Keratinocyte (primary cell): Measurements from ENCODE around the gene SDC1. TPM values are rescaled to one million over a fixed set of nuclear protein-coding genes. Genes with fewer than 3 reads are reported as not detected.
A peak's percentile ranks its signal among the peaks of the same experiment; 100 is the strongest.

ENCODE experiments used
- DNase-seq: peaks from one replicate; pipeline ENCODE4 v3.0.0-alpha.2; 2011; ENCODE audit warnings: low read depth, missing footprints, low spot score
- FAIRE-seq: peaks from 2 replicates; lab custom pipeline; 2011; peaks lifted over from hg19 to GRCh38; lab: Jason Lieb, UNC
- H2AFZ ChIP-seq: 2 replicates; pipeline ENCODE4 v1.6.0; 2012; ENCODE audit warnings: low read length, control low read depth, inconsistent platforms; ENCODE audit not compliant: control insufficient read depth
- H3K27ac ChIP-seq: 2 replicates; pipeline ENCODE4 v1.5.1; 2011; ENCODE audit warnings: low read length; ENCODE audit not compliant: control insufficient read depth, insufficient read depth
- H3K27me3 ChIP-seq: 3 replicates; pipeline ENCODE4 v1.6.0; 2011; ENCODE audit warnings: low read length; ENCODE audit not compliant: control insufficient read depth, insufficient read depth; ENCODE audit errors: extremely low read depth
- H3K36me3 ChIP-seq, 2 experiments: 2 replicates in 1 of 2; 3 replicates in 1 of 2; pipeline ENCODE4 v1.5.1; 2011; ENCODE audit warnings: low read length in 2 of 2, mild to moderate bottlenecking in 1 of 2; ENCODE audit not compliant: control insufficient read depth in 2 of 2, insufficient read depth in 2 of 2; ENCODE audit errors: extremely low read depth in 1 of 2
- H3K4me1 ChIP-seq: 3 replicates; pipeline ENCODE4 v1.5.1; 2011; ENCODE audit warnings: low read length; ENCODE audit not compliant: control insufficient read depth, insufficient read depth; ENCODE audit errors: extremely low read depth
- H3K4me2 ChIP-seq: 3 replicates; pipeline ENCODE4 v1.6.0; 2011; ENCODE audit warnings: low read depth, low read length; ENCODE audit not compliant: control insufficient read depth, insufficient read depth; ENCODE audit errors: extremely low read depth
- H3K4me3 ChIP-seq, 3 experiments: fragments of 200-600 bp in 1 of 3; sonication (generic) in 1 of 3; 2 replicates in 2 of 3; 3 replicates in 1 of 3; pipeline ENCODE4 v1.5.1; 2011 to 2016; ENCODE audit warnings: low read length in 3 of 3, mild to moderate bottlenecking in 3 of 3, control low read depth in 2 of 3, inconsistent platforms in 1 of 3, low read depth in 1 of 3, mixed read lengths in 1 of 3, mixed run types in 1 of 3, moderate library complexity in 1 of 3; ENCODE audit not compliant: control insufficient read depth in 2 of 3, insufficient read depth in 2 of 3; ENCODE audit errors: extremely low read depth in 1 of 3
- H3K79me2 ChIP-seq: 2 replicates; pipeline ENCODE4 v1.6.0; 2012; ENCODE audit warnings: low read length; ENCODE audit not compliant: control insufficient read depth, insufficient read depth
- H3K9ac ChIP-seq: 3 replicates; pipeline ENCODE4 v1.6.0; 2011; ENCODE audit warnings: low read length; ENCODE audit not compliant: control insufficient read depth, insufficient read depth; ENCODE audit errors: extremely low read depth
- H3K9me1 ChIP-seq: 3 replicates; pipeline ENCODE4 v1.6.0; 2011; ENCODE audit warnings: low read length; ENCODE audit not compliant: control insufficient read depth, insufficient read depth; ENCODE audit errors: extremely low read depth
- H3K9me3 ChIP-seq: 2 replicates; pipeline ENCODE4 v1.5.1; 2012; ENCODE audit warnings: low read depth, low read length; ENCODE audit not compliant: control insufficient read depth
- H4K20me1 ChIP-seq: 3 replicates; pipeline ENCODE4 v1.6.0; 2011; ENCODE audit warnings: low read length; ENCODE audit not compliant: control insufficient read depth, insufficient read depth; ENCODE audit errors: extremely low read depth
- CTCF ChIP-seq, 3 experiments: IDR thresholded peaks in 1 of 3; conservative IDR thresholded peaks in 1 of 3; optimal IDR thresholded peaks in 1 of 3; 2 replicates in 2 of 3; 3 replicates in 1 of 3; pipeline versions ENCODE3 to v1.5.1; 2011; ENCODE audit warnings: low read length in 3 of 3, mild to moderate bottlenecking in 3 of 3, moderate library complexity in 2 of 3, control low read depth in 1 of 3, inconsistent platforms in 1 of 3; ENCODE audit not compliant: insufficient read depth in 2 of 3; ENCODE audit errors: extremely low read depth in 1 of 3
- EZH2 ChIP-seq: IDR thresholded peaks from one replicate; pipeline ENCODE4 v1.6.1; 2012; ENCODE audit warnings: inconsistent platforms, mild to moderate bottlenecking, low read length, moderate library complexity
- dilution Hi-C: fragments of 300-500 bp; cut with MboI; formaldehyde crosslinking; loops from one replicate; pipeline ENCODE4 v1.7.0; 2020; ENCODE audit warnings: low sequenced_read_pairs; ENCODE audit not compliant: extremely low pct_ligation_motif_present
- polyA plus RNA-seq, 5 experiments: library from polyadenylated mRNA; depleted of rRNA in 3 of 5; stranded (reverse) in 3 of 5; stranded (forward) in 1 of 5; unstranded in 1 of 5; fragments of >200 nt; gene quantifications; 1 replicate in 1 of 5; 2 replicates in 3 of 5; 3 replicates in 1 of 5; pipeline versions ENCODE4 v1.2.1 to v1.2.3, GENCODE V29; 2011 to 2012; ENCODE audit warnings: missing spikeins in 2 of 5, low read depth in 1 of 5, low replicate concordance in 1 of 5

The SDC1 gene
- polyA plus RNA-seq, 1 donor (not counting 4 experiments of a cell fraction or from before 2014, with no cell fraction given): 696 TPM

- Histone ChIP-seq H3K4me1 (peaks cover 51% of the 10 kb centered on the region), H3K4me2 (peak overlapping the region; percentile 67), H3K9me1 (no peaks in the 10 kb centered on the region), H3K79me2 (no peaks in the 10 kb centered on the region), H3K27me3 (no peaks in the 10 kb centered on the region), H2AFZ (peak overlapping the region; percentile 44), H3K4me3 (no peak overlapping the region), H3K9ac (peak overlapping the region; percentile 74), H3K27ac (peak overlapping the region; percentile 93), H3K9me3 (no peaks in the 10 kb centered on the region), H3K36me3 (no peaks in the 10 kb centered on the region), H4K20me1 (no peaks in the 10 kb centered on the region)
- no peak for DNase-seq
- dilution Hi-C loops: no loop called here
- peak; percentile 32 for FAIRE-seq
- TF ChIP-seq CTCF (optimal IDR thresholded peaks at IDR 0.05 in 1 of 3, IDR thresholded peaks at IDR 0.05 in 1 of 3, conservative IDR thresholded peaks at IDR 0.05 in 1 of 3; ENCODE audit: extremely low read depth in 1 of 3, insufficient read depth in 2 of 3, low read length in 3 of 3) (no peak), EZH2 (no peak)
Observed at GRCh38 chr2:20178666-20179465, 46.1 kb downstream of the SDC1 start.

GRCh38 chr2:20178249-20178607, 46.7 kb downstream of the SDC1 start:
- Histone ChIP-seq H3K9ac (no peak overlapping the region), H4K20me1 (no peaks in the 10 kb centered on the region), H3K4me1 (peaks cover 49% of the 10 kb centered on the region), H3K79me2 (no peaks in the 10 kb centered on the region), H3K27ac (peak overlapping the region; percentile 93), H2AFZ (peak overlapping the region; percentile 41), H3K4me3 (no peak overlapping the region), H3K27me3 (no peaks in the 10 kb centered on the region), H3K9me1 (no peaks in the 10 kb centered on the region), H3K4me2 (no peak overlapping the region), H3K36me3 (no peaks in the 10 kb centered on the region), H3K9me3 (no peaks in the 10 kb centered on the region)
- FAIRE-seq: peak; percentile 36
- dilution Hi-C loops: no loop called here
- DNase-seq: no peak
- no peak for TF ChIP-seq EZH2
- TF ChIP-seq CTCF (optimal IDR thresholded peaks at IDR 0.05 in 1 of 3, IDR thresholded peaks at IDR 0.05 in 1 of 3, conservative IDR thresholded peaks at IDR 0.05 in 1 of 3; ENCODE audit: extremely low read depth in 1 of 3, insufficient read depth in 2 of 3, low read length in 3 of 3): no peak
